ENCODE measurements around the gene CYP2D6.
A peak's percentile ranks its signal among the peaks of the same experiment; 100 is the strongest.
"Not testable (repeated sequence)": the region's sequence is repeated elsewhere in the genome, so short reads cannot be mapped to it uniquely, and the experiment has no call there.

CYP2D6 gene

GRCh38 chr22:42134100-42135020, 3.8 kb upstream of the CYP2D6 start:
- peak; percentile 45 for DNase-seq (ENCODE audit: low spot score)

DNA sequence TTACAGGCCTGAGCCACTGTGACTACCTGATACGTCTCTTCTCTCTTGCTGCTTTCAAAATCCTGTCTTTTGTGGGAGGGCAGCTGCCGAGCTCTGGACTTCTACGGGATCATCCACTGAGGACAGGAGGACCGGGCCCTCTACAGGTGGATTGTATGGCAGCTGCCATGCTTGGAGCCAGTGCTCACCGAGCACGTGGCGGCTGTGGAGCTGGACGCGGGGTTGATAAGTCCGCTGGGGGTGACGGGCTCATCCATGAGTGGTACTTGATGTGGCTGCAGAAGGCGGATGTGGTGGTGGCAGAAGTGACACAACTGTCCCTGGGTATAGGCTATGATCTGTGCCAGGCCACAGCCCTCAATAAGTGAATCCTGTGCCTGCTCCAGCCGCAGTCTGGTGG, 1.8 kb upstream of the CYP2D6 start:
- no peak for DNase-seq (ENCODE audit: low spot score)

DNA sequence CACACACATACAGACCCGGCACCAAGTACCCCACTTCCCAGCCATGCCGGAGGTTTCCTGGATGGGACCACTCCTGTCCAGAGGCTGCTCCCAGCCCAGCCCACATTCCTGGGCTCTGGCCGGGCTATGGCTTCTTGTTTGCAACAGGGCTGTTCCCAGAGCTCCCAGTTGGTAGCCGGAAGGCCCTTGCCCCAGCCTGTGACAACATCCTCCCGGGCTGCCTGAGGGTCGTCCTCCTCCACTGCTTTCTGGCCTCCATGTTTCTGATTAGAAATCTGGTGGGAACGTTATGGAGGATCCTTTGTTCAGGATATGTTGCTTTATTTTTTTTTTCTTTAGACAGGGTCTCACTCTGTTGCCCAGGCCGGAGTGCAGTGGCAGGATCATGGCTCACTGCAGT, 952 bp upstream of the CYP2D6 start:
- no peak for DNase-seq (ENCODE audit: low spot score)

DNA sequence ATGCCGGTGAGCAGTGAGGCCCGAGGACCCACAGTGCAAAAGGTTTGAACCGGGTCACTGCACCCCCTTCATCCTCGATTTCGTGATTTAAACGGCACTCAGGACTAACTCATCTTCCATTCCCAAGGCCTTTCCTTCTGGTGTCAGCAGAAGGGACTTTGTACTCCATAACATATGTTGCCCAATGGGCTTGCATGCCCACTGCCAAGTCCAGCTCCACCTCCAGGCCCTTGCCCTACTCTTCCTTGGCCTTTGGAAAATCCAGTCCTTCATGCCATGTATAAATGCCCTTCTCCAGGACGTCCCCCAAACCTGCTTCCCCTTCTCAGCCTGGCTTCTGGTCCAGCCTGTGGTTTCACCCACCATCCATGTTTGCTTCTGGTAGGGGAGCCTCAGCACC, 428 bp downstream of the CYP2D6 start:
- DNase-seq (ENCODE audit: low spot score), result not testable (repeated sequence)

DNA sequence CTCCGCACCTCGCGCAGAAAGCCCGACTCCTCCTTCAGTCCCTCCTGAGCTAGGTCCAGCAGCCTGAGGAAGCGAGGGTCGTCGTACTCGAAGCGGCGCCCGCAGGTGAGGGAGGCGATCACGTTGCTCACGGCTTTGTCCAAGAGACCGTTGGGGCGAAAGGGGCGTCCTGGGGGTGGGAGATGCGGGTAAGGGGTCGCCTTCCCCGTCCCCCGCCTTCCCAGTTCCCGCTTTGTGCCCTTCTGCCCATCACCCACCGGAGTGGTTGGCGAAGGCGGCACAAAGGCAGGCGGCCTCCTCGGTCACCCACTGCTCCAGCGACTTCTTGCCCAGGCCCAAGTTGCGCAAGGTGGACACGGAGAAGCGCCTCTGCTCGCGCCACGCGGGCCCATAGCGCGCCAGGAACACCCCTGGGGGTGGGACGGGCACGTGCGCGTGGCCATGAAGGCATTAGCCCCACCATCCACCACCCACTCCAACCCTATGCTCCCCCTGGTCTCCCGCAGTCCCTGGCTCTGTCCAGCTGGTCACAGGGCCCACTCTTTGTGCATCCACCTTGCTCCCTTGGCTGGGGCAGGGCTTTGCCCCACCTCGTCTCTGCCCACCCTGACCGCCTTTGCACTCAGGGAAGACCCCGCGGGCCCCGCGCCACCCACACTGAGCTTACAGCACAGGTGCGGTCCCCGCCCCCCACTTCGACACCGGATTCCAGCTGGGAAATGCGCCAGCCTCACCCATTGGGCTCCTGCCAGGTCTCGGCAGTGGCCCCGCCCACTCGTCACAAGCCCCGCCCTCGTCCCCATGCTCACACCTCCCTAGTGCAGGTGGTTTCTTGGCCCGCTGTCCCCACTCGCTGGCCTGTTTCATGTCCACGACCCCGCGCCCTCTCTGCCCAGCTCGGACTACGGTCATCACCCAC, 1.6 kb downstream of the CYP2D6 start:
- peak; percentile 28 for DNase-seq (ENCODE audit: low spot score)

DNA sequence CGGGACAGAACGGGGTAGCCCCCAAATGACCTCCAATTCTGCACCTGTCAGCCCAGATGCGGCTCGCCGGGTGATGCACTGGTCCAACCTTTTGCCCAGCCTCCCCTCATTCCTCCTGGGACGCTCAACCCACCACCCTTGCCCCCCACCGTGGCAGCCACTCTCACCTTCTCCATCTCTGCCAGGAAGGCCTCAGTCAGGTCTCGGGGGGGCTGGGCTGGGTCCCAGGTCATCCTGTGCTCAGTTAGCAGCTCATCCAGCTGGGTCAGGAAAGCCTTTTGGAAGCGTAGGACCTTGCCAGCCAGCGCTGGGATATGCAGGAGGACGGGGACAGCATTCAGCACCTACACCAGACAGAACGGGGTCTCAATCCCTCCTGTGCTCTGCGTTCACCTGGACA, 2.6 kb downstream of the CYP2D6 start:
- not testable (repeated sequence) for DNase-seq (ENCODE audit: low spot score)

GRCh38 chr22:42127606-42128005, 3.0 kb downstream of the CYP2D6 start:
- DNase-seq (ENCODE audit: low spot score), result no peak

- DNase-seq (ENCODE audit: low spot score), result not testable (repeated sequence)
These were observed 7.1 kb downstream of the CYP2D6 start for GRCh38 chr22:42123529-42123928.

- not testable (repeated sequence) for DNase-seq (ENCODE audit: low spot score)
These were observed 10.2 kb downstream of the CYP2D6 start for GRCh38 chr22:42120231-42121021.

GRCh38 chr22:42116848-42117424, 13.7 kb downstream of the CYP2D6 start:
- no peak for DNase-seq (ENCODE audit: low spot score)

GRCh38 chr22:42115420-42115830, 15.2 kb downstream of the CYP2D6 start:
- DNase-seq (ENCODE audit: low spot score), result not testable (repeated sequence)

DNA sequence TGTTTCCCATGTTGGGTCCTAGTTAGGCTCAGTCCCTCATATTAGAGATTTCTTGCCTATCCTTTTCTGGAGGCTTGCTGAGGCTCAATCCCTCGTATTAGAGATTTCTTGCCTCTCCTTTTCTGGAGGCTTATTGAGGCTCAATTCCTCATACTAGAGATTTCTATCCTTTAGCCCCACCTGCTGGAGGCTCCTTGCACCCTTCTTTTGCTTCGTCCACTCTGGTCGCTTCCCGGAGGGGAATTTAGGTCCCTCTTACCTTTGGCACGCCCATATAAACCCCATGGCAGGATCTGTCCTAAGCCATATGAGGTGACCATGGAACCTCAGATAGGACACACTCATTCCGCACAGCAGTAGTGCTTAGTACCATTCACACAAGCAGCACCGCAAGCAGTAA, 15.9 kb downstream of the CYP2D6 start:
- no peak for DNase-seq (ENCODE audit: low spot score)

GRCh38 chr22:42112793-42113192, 17.8 kb downstream of the CYP2D6 start:
- DNase-seq (ENCODE audit: low spot score), result not testable (repeated sequence)

GRCh38 chr22:42111798-42112197, 18.8 kb downstream of the CYP2D6 start:
- no peak for DNase-seq (ENCODE audit: low spot score)

GRCh38 chr22:42108848-42109247, 21.8 kb downstream of the CYP2D6 start:
- DNase-seq (ENCODE audit: low spot score), result no peak

- DNase-seq (ENCODE audit: low spot score), result not testable (repeated sequence)
These were observed 26.2 kb downstream of the CYP2D6 start for GRCh38 chr22:42104332-42104860.

DNA sequence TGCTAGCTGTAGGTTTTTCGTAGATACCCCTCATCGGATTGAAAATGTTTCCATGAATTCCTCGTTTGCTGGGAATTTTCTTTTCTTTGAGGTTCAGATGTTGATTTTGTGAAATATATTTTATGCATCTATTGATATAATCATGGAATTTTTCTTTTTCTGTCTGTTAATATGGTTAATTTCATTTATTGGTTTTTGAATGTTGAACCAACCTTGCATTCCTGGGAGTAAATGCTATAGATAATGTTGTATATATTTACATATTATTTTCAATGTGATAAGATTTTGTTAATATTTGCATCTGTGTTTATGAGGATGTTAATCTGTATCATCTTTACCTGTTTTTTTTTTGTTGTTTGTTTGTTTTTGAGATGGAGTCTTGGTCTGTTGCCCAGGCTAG, 29.4 kb downstream of the CYP2D6 start:
- no peak for DNase-seq (ENCODE audit: low spot score)

DNA sequence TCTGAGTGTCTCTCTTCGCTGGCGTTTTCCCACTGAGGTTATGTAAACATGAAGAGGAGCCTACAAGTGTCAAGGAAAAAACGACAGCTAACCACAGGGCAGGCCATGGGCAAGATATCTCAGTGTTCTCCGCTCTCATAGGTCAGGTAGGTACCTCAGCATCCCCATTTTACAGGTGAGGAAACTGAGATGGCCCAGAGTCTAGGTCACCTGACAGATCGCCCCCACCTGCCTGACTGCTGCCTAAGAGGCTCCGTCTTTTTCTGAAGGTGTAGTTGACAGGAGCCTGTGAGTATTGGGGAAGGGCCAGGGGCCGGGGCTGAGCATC, 39.2 kb downstream of the CYP2D6 start:
- no peak for DNase-seq (ENCODE audit: low spot score)

DNA sequence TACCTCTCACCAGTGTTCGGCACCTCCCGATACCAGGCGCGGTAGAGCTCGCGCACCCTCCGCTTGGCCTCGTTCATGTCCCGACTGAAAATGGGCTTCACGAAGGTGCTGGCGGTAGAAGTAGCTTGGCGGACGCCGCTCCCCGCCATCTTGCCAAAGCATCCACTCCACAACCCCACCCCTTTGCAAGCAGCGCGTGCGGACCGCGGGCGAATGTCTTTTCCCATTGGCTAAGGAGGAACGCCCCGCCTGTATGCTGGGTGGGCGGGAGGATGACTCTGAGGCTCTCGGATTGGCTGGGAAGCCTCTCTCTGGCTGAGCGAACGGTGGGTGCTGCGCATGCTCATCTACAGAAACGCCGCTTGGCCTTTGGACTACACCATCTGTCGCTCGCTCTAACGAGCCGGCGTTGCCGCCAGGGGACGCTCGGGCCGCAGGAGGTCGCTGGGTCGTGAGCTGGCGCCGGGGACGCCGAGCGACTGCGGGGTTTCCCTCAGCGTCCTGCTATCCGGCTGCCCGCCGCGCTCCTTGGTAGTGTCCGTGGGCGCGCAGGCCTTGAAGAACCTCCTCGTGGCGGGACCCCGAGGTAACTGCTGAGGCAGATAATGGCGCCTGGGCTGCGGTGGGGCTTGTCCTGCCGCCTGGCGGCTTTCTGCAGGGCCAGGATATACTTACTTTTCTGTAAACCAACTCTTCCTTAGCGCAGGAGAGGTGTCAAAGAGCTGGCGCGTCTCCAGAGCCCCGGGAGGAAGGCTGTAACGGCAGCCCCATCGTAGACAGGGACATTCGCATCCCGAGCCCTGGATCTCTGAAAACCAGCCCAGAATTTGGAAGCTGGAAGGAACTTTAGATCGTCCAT, 39.8 kb downstream of the CYP2D6 start, which contains the start of gene NDUFA6:
Gene NDUFA6 (minus strand): TSS at position 177 of the 859 bp plus-strand sequence. CDS start 28 bp downstream, at position 149.
- DNase-seq (ENCODE audit: low spot score), result peak; percentile 99

- DNase-seq (ENCODE audit: low spot score), result no peak
These were observed 44.6 kb downstream of the CYP2D6 start for GRCh38 chr22:42086051-42086450.

Measured in AG20443 (cell line).